ENCODE results near the gene TRPM3.

DNA sequence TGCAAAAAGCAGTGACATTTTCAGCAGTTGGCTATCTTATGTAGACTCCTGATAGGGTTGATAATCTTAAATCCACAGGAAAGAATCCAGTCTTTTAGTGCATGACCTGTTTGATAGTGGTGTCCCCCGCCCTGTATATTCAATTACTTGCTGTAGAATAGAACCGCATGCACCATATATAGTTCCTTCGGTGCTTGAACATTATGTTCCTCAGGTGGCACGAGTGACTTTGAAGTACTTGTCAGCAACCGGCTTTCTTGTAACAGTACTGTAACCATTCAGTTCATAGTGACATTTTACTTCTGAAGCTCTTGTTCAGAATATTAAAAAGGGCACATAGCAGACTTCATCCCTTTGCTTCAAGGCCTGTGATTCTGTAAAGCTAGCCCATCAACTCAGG, 543.8 kb downstream of the TRPM3 start:
- TF ChIP-seq, protein P1, sequence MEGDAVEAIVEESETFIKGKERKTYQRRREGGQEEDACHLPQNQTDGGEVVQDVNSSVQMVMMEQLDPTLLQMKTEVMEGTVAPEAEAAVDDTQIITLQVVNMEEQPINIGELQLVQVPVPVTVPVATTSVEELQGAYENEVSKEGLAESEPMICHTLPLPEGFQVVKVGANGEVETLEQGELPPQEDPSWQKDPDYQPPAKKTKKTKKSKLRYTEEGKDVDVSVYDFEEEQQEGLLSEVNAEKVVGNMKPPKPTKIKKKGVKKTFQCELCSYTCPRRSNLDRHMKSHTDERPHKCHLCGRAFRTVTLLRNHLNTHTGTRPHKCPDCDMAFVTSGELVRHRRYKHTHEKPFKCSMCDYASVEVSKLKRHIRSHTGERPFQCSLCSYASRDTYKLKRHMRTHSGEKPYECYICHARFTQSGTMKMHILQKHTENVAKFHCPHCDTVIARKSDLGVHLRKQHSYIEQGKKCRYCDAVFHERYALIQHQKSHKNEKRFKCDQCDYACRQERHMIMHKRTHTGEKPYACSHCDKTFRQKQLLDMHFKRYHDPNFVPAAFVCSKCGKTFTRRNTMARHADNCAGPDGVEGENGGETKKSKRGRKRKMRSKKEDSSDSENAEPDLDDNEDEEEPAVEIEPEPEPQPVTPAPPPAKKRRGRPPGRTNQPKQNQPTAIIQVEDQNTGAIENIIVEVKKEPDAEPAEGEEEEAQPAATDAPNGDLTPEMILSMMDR (IDR thresholded peaks at IDR 0.05) = no peak
- TF ChIP-seq POLR2A (IDR thresholded peaks at IDR 0.05; ENCODE audit: low read length) (no peak), SMC3 (IDR thresholded peaks at IDR 0.05) (no peak), CHD4 (IDR thresholded peaks at IDR 0.05; ENCODE audit: borderline replicate concordance) (no peak), BHLHE40 (IDR thresholded peaks at IDR 0.05; ENCODE audit: low read depth, low read length) (no peak), RAD21 (conservative IDR thresholded peaks at IDR 0.05 in 1 of 2, IDR thresholded peaks at IDR 0.05 in 1 of 2) (no peak), CHD2 (IDR thresholded peaks at IDR 0.05; ENCODE audit: low read length, partially characterized antibody) (no peak), TP53 (CRISPR knock-in tag; IDR thresholded peaks at IDR 0.05) (no peak)

Measured in A549 (cell line).